NCI-H526 (cell line): ENCODE results near the gene SSC5D.

Source experiments
- DNase-seq, 2 experiments: peaks; one replicate each; lab custom pipeline; 2025; lab: John Stamatoyannopoulos, UW

Gene SSC5D

DNA sequence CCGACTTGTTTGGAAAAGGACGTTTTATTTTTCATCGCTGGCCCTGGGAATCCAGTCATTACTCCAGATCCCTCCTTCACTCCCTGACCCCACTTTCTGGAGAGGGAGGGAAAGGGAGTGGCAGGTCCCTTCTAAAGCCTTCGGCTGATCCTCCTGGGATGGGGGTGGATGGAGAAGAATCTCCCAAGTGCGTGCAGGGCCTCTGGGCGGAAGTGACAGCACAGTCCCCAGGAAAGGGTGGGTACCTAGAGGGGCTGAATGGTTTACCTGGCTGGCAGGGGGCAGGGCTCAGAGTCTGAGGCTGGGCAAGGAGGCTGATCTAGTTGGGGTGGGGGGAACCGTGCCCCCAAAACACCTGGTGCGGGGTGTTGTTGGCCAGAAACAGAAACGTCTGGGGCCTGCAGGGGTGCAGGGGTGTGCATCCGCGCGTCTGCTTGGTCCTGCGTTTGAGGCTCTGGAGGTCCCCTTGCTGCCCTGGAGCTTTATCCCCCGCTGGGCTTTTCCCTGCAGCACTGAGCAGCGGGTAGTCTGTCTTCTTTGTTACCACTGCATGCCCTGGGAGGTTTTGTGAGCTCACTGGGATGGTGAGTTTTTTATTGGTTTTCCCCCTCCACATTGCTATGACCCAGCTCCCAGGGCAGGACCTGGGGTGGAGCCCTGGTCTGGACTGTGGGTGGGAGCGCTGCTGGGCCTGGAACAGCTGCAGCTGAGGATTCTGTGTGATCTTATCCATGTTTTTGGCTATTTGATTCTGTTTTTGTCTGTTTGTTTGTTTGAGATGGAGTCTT is 14.8 kb upstream of the SSC5D start:
- no peak for DNase-seq

DNA sequence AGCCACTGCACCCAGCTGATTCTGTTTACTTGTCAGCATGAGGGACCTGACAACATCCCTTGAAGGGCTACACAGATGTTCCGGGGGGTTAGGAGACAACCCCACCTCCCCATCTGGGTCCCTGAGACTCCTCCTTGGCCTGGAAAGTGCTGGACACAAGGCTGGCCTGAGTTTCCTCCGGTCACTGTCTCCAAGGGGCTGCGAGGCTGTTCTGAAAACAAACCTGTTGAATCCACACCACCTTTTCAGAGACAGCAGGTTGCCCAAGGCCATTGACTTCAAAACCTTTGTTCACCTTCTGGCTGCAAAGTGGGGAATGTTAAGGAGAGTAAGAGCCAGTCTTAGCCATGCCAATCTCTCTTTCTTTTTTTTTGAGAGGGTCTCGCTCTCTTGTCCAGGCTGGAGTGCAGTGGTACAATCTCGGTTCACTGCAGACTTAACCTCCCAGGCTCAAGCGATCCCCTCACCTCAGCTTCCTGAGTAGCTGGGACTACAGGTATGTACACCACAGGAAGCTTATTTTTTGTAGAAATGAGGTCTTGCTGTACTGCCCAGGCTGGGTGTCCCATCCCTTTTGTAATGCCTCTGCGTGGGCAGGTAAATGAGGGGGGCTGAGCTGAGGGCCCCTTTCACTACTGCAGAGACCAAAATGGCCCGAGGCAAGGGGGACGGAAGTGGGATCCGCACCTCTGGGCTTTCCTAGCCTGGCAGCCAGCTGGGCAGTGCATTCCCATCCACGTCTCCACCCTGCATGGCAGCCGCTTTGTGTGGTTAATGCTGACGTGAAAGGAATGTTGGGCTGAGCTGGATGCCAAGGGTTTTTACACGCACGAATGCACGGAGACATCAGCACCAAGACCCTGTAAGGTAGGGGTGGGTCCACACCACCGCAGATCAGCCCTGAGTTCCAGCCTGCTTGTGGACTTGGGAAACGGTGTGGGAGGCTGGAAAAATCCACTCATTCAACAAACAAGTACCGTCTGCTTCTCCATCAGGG is 13.7 kb upstream of the SSC5D start:
- no peak for DNase-seq

DNA sequence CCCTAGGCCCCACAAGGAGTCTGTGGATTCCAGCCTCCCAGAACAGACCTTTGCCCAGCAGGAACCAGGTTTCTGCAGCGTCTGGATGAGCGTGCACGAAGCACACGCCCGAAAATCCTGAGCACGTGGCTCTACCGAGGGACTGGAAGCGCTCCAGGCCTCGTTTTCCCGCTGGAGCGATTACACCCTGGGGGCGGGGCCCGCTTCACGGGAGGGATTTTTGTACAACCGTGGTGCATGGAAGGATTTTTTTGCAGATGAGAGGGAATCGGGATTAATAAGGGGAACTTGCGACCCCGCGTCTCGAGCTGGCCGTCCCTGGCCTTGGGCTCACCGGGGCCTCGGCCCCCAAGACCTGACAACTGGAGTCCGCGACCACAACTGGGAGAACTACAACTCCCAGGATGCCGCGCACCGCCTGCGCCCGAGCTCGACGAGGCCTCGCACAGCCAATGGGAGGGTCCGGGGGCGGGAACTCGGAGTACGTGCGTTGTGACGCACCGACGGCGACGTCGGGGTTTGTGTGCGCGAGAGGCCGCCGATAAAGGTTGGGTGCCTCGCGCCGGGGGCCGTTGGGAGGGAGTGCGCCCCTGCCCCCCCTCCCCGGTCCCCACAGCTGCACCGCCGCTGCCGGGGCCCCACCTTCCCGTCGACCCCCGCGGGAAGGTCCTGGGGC is 12.0 kb upstream of the SSC5D start, which contains the start of gene ZNF628:
ZNF628 (plus strand) TSS at position 518 of the 676 bp plus-strand sequence. CDS start 3,294 bp downstream, outside the sequence.
- DNase-seq = peak; percentile 97 to 100

DNA sequence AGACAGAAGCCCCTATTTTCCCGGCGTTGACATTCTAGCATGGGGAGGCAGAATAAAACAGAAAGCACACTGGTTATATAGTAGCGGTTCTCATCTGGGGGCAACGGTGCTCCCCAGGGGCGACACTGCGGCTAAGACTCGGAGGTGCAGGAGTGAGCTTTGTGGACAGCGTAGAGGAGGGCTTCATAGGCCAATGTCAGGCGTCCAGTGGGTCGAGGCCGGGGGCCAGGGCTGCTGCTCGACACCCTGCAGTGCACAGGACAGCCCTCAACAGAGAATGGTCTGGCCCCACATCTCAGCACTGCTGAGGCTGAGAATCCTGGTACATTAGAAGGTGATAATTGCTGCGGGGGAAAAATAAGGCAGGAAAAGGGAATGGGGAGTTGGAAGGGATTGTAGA is 10.3 kb upstream of the SSC5D start:
- DNase-seq = no peak

DNA sequence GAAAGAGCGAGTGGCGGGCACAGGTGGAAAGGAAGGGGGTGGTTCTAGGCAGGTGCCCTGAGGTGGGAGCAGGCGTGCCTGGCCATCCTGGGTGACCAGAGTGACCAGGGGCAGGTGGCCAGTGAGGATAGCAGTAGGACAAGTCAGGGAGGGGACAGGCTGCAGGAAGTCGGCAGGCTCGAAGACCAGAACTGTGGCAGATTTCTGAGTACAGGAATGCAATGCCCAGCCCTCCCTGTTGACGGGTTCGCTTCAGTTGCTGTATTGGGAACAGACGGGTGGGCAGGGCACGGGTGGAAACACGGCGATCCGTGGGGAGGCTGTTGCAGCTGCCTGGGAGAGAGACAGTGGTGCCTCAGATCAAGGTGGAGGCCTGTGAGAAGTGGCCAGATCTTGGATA is 9.9 kb upstream of the SSC5D start:
- DNase-seq = no peak

- no peak for DNase-seq
Observed at GRCh38 chr19:55479045-55479444, 9.2 kb upstream of the SSC5D start.

DNA sequence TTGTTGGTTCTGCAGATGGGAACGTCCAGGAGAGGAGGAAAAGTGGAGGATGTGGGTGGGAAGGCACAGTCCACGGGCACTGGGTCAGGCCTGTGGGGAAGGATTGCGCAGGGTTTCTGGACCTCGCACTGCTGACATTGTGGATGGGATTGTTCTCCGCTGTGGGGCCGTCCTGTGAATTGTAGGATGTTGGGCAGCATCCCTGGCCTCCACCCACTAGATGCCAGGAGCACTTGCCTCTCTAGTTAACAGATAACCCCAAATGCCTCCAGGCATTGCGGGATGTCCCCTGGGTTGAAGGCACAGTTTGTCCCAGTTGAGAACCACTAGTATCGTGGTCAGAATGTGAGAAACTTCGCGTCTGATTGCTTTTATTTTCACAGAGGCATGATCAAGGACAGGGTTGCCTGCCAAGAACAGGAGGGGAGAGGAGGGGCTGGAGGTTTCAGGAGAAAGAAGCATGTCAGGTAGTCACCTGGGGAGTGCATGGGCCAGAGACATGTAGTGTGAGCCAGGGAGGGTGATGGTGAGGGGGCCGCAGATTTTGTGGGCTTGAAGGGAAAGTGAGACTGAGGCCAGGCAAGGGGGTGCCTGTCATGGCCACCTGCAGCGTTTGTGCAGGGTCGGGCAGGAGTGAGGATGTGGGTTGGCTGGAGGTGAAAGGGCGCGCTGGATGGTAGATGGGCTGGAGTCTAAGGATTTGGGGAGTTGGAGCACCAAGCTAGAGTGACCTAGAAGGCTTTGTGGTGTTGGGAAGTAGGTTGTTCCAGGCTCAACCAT is 8.6 kb upstream of the SSC5D start:
- DNase-seq = no peak

GRCh38 chr19:55481148-55481793 is 7.0 kb upstream of the SSC5D start:
- no peak for DNase-seq

- DNase-seq = no peak
Observed at GRCh38 chr19:55481794-55482155, 6.5 kb upstream of the SSC5D start.

- no peak for DNase-seq
Observed at GRCh38 chr19:55482156-55482961, 5.9 kb upstream of the SSC5D start.

GRCh38 chr19:55482967-55483705 is 5.1 kb upstream of the SSC5D start:
- no peak for DNase-seq

DNA sequence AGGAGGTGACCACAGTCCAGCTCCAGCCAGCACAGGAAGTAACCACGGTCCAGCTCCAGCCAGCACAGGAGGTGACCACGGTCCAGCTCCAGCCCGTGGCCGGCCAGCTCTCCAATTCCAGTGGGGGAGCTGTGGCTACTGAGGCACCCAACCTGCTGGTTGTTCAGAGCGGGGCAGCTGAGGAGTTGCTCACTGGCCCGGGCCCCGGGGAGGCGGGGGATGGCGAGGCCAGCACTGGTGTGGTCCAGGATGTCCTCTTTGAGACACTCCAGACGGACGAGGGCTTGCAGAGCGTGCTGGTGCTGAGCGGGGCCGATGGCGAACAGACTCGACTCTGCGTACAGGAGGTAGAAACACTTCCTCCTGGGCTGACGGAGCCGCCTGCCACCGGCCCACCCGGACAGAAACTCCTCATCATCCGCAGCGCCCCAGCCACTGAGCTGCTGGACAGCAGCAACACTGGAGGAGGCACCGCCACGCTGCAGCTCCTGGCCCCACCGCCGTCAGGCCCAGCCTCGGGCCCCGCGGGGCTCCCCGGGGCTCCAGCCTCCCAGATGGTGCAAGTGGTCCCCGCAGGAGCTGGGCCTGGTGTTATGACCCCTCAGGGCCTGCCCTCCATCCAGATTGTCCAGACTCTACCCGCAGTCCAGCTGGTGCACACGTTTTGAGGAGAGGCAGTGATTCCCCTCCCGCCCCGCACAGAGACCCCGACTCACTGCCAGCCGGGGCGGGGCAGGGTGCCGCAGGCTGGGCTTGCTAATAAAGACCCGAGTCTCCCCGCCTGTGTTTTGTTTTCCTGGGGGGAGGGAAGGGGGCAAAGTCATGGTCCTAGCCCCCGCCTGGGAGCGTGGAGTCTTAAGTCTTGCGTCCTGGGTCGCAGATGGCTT is 4.3 kb upstream of the SSC5D start:
- no peak for DNase-seq

GRCh38 chr19:55484593-55485438 is 3.4 kb upstream of the SSC5D start, which contains the start of gene NAT14:
Gene NAT14, plus strand, starts transcription at chr19:55485188. Its CDS starts 521 bp downstream, at chr19:55485709.
- peak in 1 of 2 experiments; percentile 84 for DNase-seq

- DNase-seq = no peak
Observed at GRCh38 chr19:55485439-55486011, 2.7 kb upstream of the SSC5D start.

DNA sequence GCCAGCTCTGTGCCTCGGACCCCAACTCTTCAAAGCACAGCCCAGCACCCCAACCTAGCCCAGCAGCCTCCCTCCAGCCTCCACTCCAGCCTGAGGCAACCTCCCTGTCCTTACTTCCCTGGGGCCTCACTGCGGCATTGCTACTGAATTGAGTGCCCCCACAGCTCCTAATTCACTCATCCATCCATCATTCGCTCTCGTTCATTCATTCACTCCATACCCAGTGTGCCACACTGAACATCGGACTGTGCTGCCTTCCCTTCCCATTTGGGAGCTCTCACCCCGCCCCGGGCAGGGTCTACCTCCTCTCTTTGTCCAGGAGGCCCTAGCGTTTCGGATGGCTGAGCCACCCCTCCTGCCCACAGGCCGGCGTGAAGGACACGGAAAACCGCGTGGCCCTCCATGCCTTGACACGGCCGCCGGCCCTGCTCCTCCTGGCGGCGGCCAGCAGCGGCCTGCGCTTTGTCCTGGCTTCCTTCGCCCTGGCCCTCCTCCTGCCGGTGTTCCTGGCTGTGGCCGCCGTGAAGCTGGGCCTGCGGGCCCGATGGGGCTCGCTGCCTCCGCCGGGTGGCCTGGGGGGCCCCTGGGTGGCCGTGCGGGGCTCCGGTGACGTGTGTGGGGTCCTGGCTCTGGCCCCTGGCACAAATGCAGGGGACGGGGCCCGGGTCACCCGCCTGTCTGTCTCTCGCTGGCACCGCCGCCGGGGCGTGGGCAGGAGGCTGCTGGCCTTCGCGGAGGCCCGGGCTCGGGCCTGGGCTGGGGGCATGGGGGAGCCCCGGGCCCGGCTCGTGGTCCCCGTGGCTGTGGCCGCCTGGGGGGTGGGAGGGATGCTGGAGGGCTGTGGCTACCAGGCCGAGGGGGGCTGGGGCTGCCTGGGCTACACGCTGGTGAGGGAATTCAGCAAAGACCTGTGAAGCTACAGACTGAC is 1.9 kb upstream of the SSC5D start:
- no peak for DNase-seq
